ENCODE data around the gene TMED7.

- TF ChIP-seq CTCF (IDR thresholded peaks at IDR 0.05; ENCODE audit: borderline replicate concordance, extremely low read depth, low read length, poor library complexity, severe bottlenecking) (no peak), EZH2 (IDR thresholded peaks at IDR 0.05; ENCODE audit: borderline replicate concordance, low read depth, low read length, severe bottlenecking) (no peak)
Observed at GRCh38 chr5:115611873-115612272, 14.0 kb downstream of the TMED7 start.

All from DND-41 (cell line).